Hepatocyte (in vitro differentiated cells): ENCODE data around the gene CNMD. TPM values are rescaled to one million over a fixed set of nuclear protein-coding genes. Genes with fewer than 3 reads are reported as not detected.

Experiments used
- DNase-seq: peaks from one replicate; pipeline ENCODE4 v3.0.0-alpha.2; 2016; ENCODE audit warnings: low spot score
- H2AFZ ChIP-seq: fragments of 200-600 bp; sonication (generic); 2 replicates; pipeline ENCODE4 v1.6.0; 2016; ENCODE audit warnings: antibody characterized with exemption, mild to moderate bottlenecking
- H3K27ac ChIP-seq: fragments of 200-600 bp; sonication (generic); 2 replicates; pipeline ENCODE4 v1.5.1; 2016; ENCODE audit warnings: mild to moderate bottlenecking
- H3K27me3 ChIP-seq: fragments of 200-600 bp; sonication (generic); 2 replicates; pipeline ENCODE4 v1.6.1; 2016
- H3K36me3 ChIP-seq: fragments of 200-600 bp; sonication (generic); replicated peaks from 2 replicates; pipeline ENCODE4 v1.5.1; 2016; ENCODE audit warnings: low read depth; ENCODE audit not compliant: insufficient read depth
- H3K4me1 ChIP-seq: fragments of 200-600 bp; sonication (generic); 2 replicates; pipeline ENCODE4 v1.5.1; 2016; ENCODE audit warnings: mild to moderate bottlenecking, moderate library complexity; ENCODE audit not compliant: insufficient read depth
- H3K4me2 ChIP-seq: fragments of 200-600 bp; sonication (generic); 2 replicates; pipeline ENCODE4 v1.6.0; 2016
- H3K4me3 ChIP-seq: fragments of 200-600 bp; sonication (generic); 2 replicates; pipeline ENCODE4 v1.5.1; 2016; ENCODE audit warnings: mild to moderate bottlenecking
- H3K79me2 ChIP-seq: fragments of 200-600 bp; sonication (generic); 2 replicates; pipeline ENCODE4 v1.6.0; 2017; ENCODE audit warnings: mild to moderate bottlenecking
- H3K9me2 ChIP-seq: fragments of 200-600 bp; sonication (generic); replicated peaks from 2 replicates; pipeline ENCODE4 v1.6.0; 2017; ENCODE audit warnings: mild to moderate bottlenecking; ENCODE audit not compliant: insufficient read depth
- H3K9me3 ChIP-seq: fragments of 200-600 bp; sonication (generic); 2 replicates; pipeline ENCODE4 v1.5.1; 2016; ENCODE audit warnings: low read depth, mild to moderate bottlenecking
- H4K20me1 ChIP-seq: fragments of 200-600 bp; sonication (generic); 2 replicates; pipeline ENCODE4 v1.6.0; 2016; ENCODE audit warnings: mild to moderate bottlenecking; ENCODE audit not compliant: insufficient read depth, poor library complexity, severe bottlenecking
- CTCF ChIP-seq: fragments of 200-600 bp; sonication (generic); IDR thresholded peaks from 2 replicates; pipeline ENCODE4 v1.5.1; 2016; ENCODE audit warnings: antibody characterized with exemption, mild to moderate bottlenecking; ENCODE audit not compliant: poor library complexity
- EZH2 ChIP-seq: fragments of 200-600 bp; sonication (generic); IDR thresholded peaks from 2 replicates; pipeline ENCODE4 v1.6.1; 2016; ENCODE audit warnings: antibody characterized with exemption, mild to moderate bottlenecking, borderline replicate concordance
- EZH2phosphoT487 ChIP-seq: fragments of 200-600 bp; sonication (generic); IDR thresholded peaks from one replicate; pipeline ENCODE4 v1.6.1; 2018; ENCODE audit warnings: antibody characterized with exemption, mild to moderate bottlenecking, low read depth, moderate library complexity; ENCODE audit not compliant: unreplicated experiment, severe bottlenecking
- WGBS: methylation state at CpG from one replicate; pipeline ENCODE4 v1.1.6; 2016; ENCODE audit warnings: low lambda C conversion rate; ENCODE audit errors: missing lambda C conversion rate; 5-methylcytosine and 5-hydroxymethylcytosine counted together
- polyA plus RNA-seq: library from polyadenylated mRNA; unstranded; fragments of >200 nt; fragmentation: Nextera tagmentation; extraction: Ambion mirVana; gene quantifications from 2 replicates; pipeline ENCODE4 v1.2.1, GENCODE V29; 2016
- total RNA-seq: library from RNA; depleted of rRNA; stranded (reverse); fragments of >200 nt; gene quantifications from 2 replicates; pipeline ENCODE4 v1.2.3, GENCODE V29; 2014

CNMD gene
- total and polyA plus RNA-seq, 2 experiments from 2014 or later = 0.47 TPM; not detected in 1

- no peaks in the 10 kb centered on the region for H4K20me1 ChIP-seq
- 96% methylated on average over 4 of the region's 4 CpGs for WGBS
- no peak overlapping the region for H2AFZ ChIP-seq
- no peaks in the 10 kb centered on the region for H3K79me2 ChIP-seq
- no peak overlapping the region for H3K4me3 ChIP-seq
- no peaks in the 10 kb centered on the region for H3K9me2 ChIP-seq
- H3K27ac ChIP-seq = no peak overlapping the region
- no peak for DNase-seq
- no peak overlapping the region for H3K4me2 ChIP-seq
- no peaks in the 10 kb centered on the region for H3K27me3 ChIP-seq
- H3K36me3 ChIP-seq = no peaks in the 10 kb centered on the region
- H3K9me3 ChIP-seq = no peaks in the 10 kb centered on the region
- H3K4me1 ChIP-seq = no peaks in the 10 kb centered on the region
- TF ChIP-seq EZH2 (no peak), CTCF (no peak), EZH2phosphoT487 (no peak)
Observed at GRCh38 chr13:52664272-52664671, 75.3 kb downstream of the CNMD start.

GRCh38 chr13:52659340-52659739 lies 80.3 kb downstream of the CNMD start:
- no peak overlapping the region for H3K27ac ChIP-seq
- no peak overlapping the region for H2AFZ ChIP-seq
- H3K9me2 ChIP-seq = no peaks in the 10 kb centered on the region
- H3K4me1 ChIP-seq = peaks cover 4% of the 10 kb centered on the region
- DNase-seq = no peak
- H3K27me3 ChIP-seq = no peaks in the 10 kb centered on the region
- no peak overlapping the region for H3K4me3 ChIP-seq
- no peak for TF ChIP-seq EZH2
- TF ChIP-seq CTCF = no peak
- no peak for TF ChIP-seq EZH2phosphoT487
- no peaks in the 10 kb centered on the region for H3K36me3 ChIP-seq
- no peak overlapping the region for H3K4me2 ChIP-seq
- no peaks in the 10 kb centered on the region for H3K9me3 ChIP-seq
- peaks cover 4% of the 10 kb centered on the region for H4K20me1 ChIP-seq
- H3K79me2 ChIP-seq = peaks cover 44% of the 10 kb centered on the region
- 91% methylated on average over 2 of the region's 2 CpGs for WGBS

Other genes starting within 250 kb of the CNMD start
- 2.2 and 2.7 TPM in 2 replicates for gene HNRNPA1L2, start 97.4 kb downstream of the CNMD start, total RNA-seq
- 6.2 and 7.0 TPM in 2 replicates for gene HNRNPA1L2, start 97.4 kb downstream of the CNMD start, polyA plus RNA-seq
- 38.9 and 52.3 TPM in 2 replicates for gene SUGT1, start 87.0 kb downstream of the CNMD start, total RNA-seq
- 46.3 and 51.1 TPM in 2 replicates for gene SUGT1, start 87.0 kb downstream of the CNMD start, polyA plus RNA-seq
- gene PCDH8, start 108.8 kb upstream of the CNMD start, total RNA-seq = 0.37 TPM in 1 of 2 replicates, not detected in the other
- gene PCDH8, start 108.8 kb upstream of the CNMD start, polyA plus RNA-seq = 0.19 and 0.85 TPM in 2 replicates